ENCODE measurements around the gene IL1R1.
"Not testable (repeated sequence)": the region's sequence is repeated elsewhere in the genome, so short reads cannot be mapped to it uniquely, and the experiment has no call there.

DNA sequence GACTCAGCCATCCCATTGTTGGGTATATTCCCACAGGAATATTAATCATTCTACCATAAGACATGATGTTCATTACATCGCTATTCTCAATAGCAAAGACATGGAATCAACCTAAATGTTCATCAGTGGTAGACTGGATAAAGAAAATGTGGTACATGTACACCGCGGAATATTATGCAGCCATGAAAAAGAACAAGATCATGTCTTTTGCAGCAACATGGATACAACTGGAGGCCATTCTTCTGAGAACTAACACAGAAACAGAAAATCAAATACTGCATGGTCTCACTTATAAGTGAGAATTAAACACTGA lies 40.0 kb upstream of the IL1R1 start:
- TF ChIP-seq, protein P1, sequence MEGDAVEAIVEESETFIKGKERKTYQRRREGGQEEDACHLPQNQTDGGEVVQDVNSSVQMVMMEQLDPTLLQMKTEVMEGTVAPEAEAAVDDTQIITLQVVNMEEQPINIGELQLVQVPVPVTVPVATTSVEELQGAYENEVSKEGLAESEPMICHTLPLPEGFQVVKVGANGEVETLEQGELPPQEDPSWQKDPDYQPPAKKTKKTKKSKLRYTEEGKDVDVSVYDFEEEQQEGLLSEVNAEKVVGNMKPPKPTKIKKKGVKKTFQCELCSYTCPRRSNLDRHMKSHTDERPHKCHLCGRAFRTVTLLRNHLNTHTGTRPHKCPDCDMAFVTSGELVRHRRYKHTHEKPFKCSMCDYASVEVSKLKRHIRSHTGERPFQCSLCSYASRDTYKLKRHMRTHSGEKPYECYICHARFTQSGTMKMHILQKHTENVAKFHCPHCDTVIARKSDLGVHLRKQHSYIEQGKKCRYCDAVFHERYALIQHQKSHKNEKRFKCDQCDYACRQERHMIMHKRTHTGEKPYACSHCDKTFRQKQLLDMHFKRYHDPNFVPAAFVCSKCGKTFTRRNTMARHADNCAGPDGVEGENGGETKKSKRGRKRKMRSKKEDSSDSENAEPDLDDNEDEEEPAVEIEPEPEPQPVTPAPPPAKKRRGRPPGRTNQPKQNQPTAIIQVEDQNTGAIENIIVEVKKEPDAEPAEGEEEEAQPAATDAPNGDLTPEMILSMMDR (IDR thresholded peaks at IDR 0.05; ENCODE audit: low read depth, low read length): not testable (repeated sequence)
- not testable (repeated sequence) for TF ChIP-seq POLR2A (IDR thresholded peaks at IDR 0.05; ENCODE audit: extremely low read depth, insufficient read length); MYC (IDR thresholded peaks at IDR 0.05; ENCODE audit: low read depth, low read length)
- TF ChIP-seq, protein P2, sequence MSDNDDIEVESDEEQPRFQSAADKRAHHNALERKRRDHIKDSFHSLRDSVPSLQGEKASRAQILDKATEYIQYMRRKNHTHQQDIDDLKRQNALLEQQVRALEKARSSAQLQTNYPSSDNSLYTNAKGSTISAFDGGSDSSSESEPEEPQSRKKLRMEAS (IDR thresholded peaks at IDR 0.05; ENCODE audit: low read depth, low read length): not testable (repeated sequence)
